ENCODE measurements around the gene USP24.

The USP24 gene

DNA sequence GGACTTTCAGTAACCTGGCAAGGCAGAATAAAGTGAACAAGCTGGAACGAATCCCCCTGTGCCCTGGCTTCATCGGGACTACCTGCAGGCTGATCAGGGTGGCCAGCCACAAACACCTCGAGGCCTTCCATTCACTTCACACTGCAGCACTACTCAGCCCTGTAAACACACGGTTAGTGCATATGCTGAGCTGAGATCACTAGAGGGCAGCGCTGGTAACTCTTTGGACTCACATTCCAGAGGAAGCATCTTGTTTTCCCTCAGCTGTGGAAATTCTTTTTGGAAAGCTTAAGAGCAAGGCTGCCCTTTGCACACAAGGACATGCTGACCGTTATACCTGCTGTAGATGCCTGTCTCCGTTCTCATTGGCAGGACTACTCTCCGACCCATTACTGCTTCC, 143.7 kb downstream of the USP24 start:
- 79% methylated on average over 5 of the region's 8 CpGs for WGBS (ENCODE audit: insufficient coverage)
- Histone ChIP-seq H3K36me3 (ENCODE audit: control insufficient read depth in 4 of 4, insufficient read depth in 4 of 4, low read length in 3 of 4) (peaks cover 30 to 91% (median 62%) of the 10 kb centered on the region in 4 experiments), H3K9me3 (ENCODE audit: control extremely low read depth in 1 of 5, control insufficient read depth in 4 of 5, insufficient read depth in 2 of 5, low read depth in 1 of 5, low read length in 4 of 5) (no peaks in the 10 kb centered on the region), H3K4me3 (ENCODE audit: control insufficient read depth in 1 of 7, extremely low read depth in 1 of 7, insufficient read depth in 4 of 7, low read depth in 2 of 7, low read length in 6 of 7) (no peak overlapping the region), H3K4me1 (ENCODE audit: control extremely low read depth in 1 of 4, control insufficient read depth in 4 of 4, insufficient read depth in 4 of 4, low read length in 3 of 4) (no peaks in the 10 kb centered on the region), H3K27ac (ENCODE audit: insufficient read depth in 1 of 2, low read depth in 1 of 2, low read length in 2 of 2, poor library complexity in 1 of 2, severe bottlenecking in 2 of 2) (no peak overlapping the region), H3K27me3 (replicated peaks in 2 of 5; ENCODE audit: control insufficient read depth in 4 of 5, insufficient read depth in 5 of 5, low read length in 4 of 5) (no peaks in the 10 kb centered on the region)
- ChIA-PET CTCF (interaction anchor here (0.6 to 1.4 kb wide), 5 partner anchors 9 to 21 kb away, joined by 3 to 4 read pairs (median 3); no protein-coding TSS in a partner anchor), POLR2A (no interaction called here)
- peak; percentile 10 to 30 (median 29) for DNase-seq

DNA sequence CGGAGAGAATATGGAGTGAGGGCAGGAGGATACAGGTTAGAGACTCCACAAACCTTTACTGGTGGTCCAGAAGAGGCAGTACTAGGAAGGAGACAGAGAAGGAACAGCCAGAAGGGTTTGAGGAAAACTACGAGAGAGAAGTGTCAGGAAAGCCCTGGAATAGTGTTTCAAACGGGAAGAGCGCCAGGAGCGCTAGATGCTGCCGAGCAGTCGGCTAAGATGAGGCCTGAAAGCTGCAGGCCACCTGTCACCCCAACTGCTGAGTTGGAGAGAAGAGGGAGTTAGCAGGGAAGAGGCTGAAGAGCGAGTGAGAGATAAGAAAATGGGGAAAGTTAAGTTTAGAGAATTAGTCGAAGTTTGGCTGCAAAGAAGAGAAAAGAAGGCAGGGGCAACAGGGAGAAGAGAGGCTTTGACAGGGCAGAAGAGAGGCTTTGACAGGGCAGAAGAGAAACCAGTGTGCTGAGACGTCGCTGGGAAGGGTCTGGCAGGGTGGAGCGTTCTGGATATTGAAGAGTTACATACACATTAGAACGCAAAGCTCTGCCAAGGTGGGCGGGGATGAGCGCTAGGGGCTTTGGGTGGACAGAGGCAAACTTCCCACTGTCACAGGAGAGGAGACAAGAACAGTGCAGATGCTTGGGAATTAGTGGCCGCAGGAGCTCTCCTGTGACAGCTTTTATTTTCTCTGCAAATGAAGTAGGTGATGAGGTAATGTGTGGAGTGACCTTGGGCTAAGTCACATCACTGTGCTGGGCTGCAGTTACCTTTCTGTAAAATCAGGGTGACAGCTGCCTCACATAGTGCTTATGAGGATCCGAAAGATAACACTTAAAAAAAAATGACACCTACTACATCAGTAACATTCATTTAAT, 144.6 kb downstream of the USP24 start:
- DNase-seq: no peak
- H3K36me3 ChIP-seq (ENCODE audit: control insufficient read depth in 4 of 4, insufficient read depth in 4 of 4, low read length in 3 of 4): peaks cover 28 to 84% (median 58%) of the 10 kb centered on the region in 4 experiments
- H3K9me3 ChIP-seq (ENCODE audit: control extremely low read depth in 1 of 5, control insufficient read depth in 4 of 5, insufficient read depth in 2 of 5, low read depth in 1 of 5, low read length in 4 of 5): no peaks in the 10 kb centered on the region
- ChIA-PET CTCF (interaction anchor here (1.1 to 1.4 kb wide), 5 partner anchors 10 to 20 kb away, joined by 3 to 4 read pairs (median 3); no protein-coding TSS in a partner anchor), POLR2A (no interaction called here)
- no peak overlapping the region for H3K4me3 ChIP-seq (ENCODE audit: control insufficient read depth in 1 of 7, extremely low read depth in 1 of 7, insufficient read depth in 4 of 7, low read depth in 2 of 7, low read length in 6 of 7)
- no peaks in the 10 kb centered on the region for H3K27me3 ChIP-seq (replicated peaks in 2 of 5; ENCODE audit: control insufficient read depth in 4 of 5, insufficient read depth in 5 of 5, low read length in 4 of 5)
- H3K27ac ChIP-seq (ENCODE audit: insufficient read depth in 1 of 2, low read depth in 1 of 2, low read length in 2 of 2, poor library complexity in 1 of 2, severe bottlenecking in 2 of 2): no peak overlapping the region
- WGBS (ENCODE audit: insufficient coverage): 97% methylated on average over 16 of the region's 17 CpGs
- H3K4me1 ChIP-seq (ENCODE audit: control extremely low read depth in 1 of 4, control insufficient read depth in 4 of 4, insufficient read depth in 4 of 4, low read length in 3 of 4): no peaks in the 10 kb centered on the region

DNA sequence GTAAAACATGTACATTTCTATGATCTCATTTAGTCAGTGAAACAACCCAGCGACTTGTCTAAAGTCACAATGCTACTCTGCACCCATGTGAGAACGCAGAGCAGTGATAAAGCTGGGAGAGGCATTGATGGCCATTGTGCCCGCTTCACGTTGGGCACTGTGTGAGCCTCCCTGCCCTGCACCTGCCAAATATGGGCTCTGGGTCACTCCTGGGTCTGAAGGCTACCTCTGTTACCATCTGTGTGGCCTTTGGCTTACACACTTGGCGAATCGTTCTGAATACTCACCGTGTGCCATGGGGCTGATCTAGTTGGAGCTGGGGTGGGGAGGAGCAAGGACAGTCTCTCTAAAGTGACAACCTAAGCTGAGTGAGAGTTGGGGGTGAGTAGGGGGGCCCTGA, 145.9 kb downstream of the USP24 start:
- Histone ChIP-seq H3K27ac (ENCODE audit: insufficient read depth in 1 of 2, low read depth in 1 of 2, low read length in 2 of 2, poor library complexity in 1 of 2, severe bottlenecking in 2 of 2) (no peak overlapping the region), H3K4me3 (ENCODE audit: control insufficient read depth in 1 of 7, extremely low read depth in 1 of 7, insufficient read depth in 4 of 7, low read depth in 2 of 7, low read length in 6 of 7) (no peak overlapping the region), H3K27me3 (replicated peaks in 2 of 5; ENCODE audit: control insufficient read depth in 4 of 5, insufficient read depth in 5 of 5, low read length in 4 of 5) (no peaks in the 10 kb centered on the region), H3K4me1 (ENCODE audit: control extremely low read depth in 1 of 4, control insufficient read depth in 4 of 4, insufficient read depth in 4 of 4, low read length in 3 of 4) (no peaks in the 10 kb centered on the region), H3K36me3 (ENCODE audit: control insufficient read depth in 4 of 4, insufficient read depth in 4 of 4, low read length in 3 of 4) (peaks cover 28 to 72% (median 52%) of the 10 kb centered on the region in 4 experiments), H3K9me3 (ENCODE audit: control extremely low read depth in 1 of 5, control insufficient read depth in 4 of 5, insufficient read depth in 2 of 5, low read depth in 1 of 5, low read length in 4 of 5) (no peaks in the 10 kb centered on the region)
- WGBS (ENCODE audit: insufficient coverage): 97% methylated on average over 7 of the region's 7 CpGs
- POLR2A ChIA-PET: no interaction called here
- DNase-seq: no peak
- CTCF ChIA-PET: no interaction called here

DNA sequence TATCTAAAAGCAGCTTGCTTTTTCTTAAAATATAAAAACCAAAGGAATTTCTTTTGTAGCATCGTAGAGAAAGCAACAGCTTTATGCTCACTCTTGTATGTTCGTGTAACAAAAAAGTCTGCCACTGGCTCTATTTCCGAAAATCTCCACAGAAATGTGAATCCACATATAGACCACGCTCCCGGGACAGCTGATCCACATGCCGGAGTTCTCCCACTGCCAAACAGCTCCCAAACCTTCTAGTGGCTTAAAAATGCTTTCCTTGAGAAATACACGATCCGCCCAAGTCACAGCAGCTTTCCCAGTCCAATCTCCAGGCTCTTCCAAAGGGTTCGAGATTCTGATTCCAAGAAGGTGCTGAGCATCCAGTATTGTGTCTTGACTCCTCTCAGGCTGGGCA, 146.5 kb downstream of the USP24 start:
- Histone ChIP-seq H3K27me3 (replicated peaks in 2 of 5; ENCODE audit: control insufficient read depth in 4 of 5, insufficient read depth in 5 of 5, low read length in 4 of 5) (no peaks in the 10 kb centered on the region), H3K27ac (ENCODE audit: insufficient read depth in 1 of 2, low read depth in 1 of 2, low read length in 2 of 2, poor library complexity in 1 of 2, severe bottlenecking in 2 of 2) (no peak overlapping the region), H3K36me3 (ENCODE audit: control insufficient read depth in 4 of 4, insufficient read depth in 4 of 4, low read length in 3 of 4) (peaks cover 26 to 68% (median 47%) of the 10 kb centered on the region in 4 experiments), H3K9me3 (ENCODE audit: control extremely low read depth in 1 of 5, control insufficient read depth in 4 of 5, insufficient read depth in 2 of 5, low read depth in 1 of 5, low read length in 4 of 5) (no peaks in the 10 kb centered on the region), H3K4me3 (ENCODE audit: control insufficient read depth in 1 of 7, extremely low read depth in 1 of 7, insufficient read depth in 4 of 7, low read depth in 2 of 7, low read length in 6 of 7) (no peak overlapping the region), H3K4me1 (ENCODE audit: control extremely low read depth in 1 of 4, control insufficient read depth in 4 of 4, insufficient read depth in 4 of 4, low read length in 3 of 4) (no peaks in the 10 kb centered on the region)
- WGBS (ENCODE audit: insufficient coverage): 98% methylated on average over 9 of the region's 9 CpGs
- DNase-seq: no peak
- ChIA-PET POLR2A (no interaction called here), CTCF (no interaction called here)

DNA sequence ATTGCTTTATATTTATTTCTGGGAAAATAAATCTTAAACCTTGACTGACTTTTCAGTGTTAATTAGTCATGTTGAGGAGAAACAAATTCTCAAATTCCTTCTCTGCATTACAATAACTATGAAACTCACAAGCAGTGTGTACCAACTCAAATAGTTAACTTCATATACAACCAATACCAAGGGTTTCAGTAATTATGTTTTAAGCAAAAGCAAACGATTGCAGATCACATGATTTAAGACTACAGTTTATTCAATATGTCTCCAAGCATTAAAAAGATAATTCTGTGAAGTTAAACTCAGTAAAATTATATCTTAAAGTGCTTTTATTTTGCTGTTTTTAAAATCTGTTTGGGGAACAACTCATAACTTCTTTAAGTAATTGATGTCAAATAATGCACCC, 147.2 kb downstream of the USP24 start:
- H3K4me1 ChIP-seq (ENCODE audit: control extremely low read depth in 1 of 4, control insufficient read depth in 4 of 4, insufficient read depth in 4 of 4, low read length in 3 of 4): no peaks in the 10 kb centered on the region

DNA sequence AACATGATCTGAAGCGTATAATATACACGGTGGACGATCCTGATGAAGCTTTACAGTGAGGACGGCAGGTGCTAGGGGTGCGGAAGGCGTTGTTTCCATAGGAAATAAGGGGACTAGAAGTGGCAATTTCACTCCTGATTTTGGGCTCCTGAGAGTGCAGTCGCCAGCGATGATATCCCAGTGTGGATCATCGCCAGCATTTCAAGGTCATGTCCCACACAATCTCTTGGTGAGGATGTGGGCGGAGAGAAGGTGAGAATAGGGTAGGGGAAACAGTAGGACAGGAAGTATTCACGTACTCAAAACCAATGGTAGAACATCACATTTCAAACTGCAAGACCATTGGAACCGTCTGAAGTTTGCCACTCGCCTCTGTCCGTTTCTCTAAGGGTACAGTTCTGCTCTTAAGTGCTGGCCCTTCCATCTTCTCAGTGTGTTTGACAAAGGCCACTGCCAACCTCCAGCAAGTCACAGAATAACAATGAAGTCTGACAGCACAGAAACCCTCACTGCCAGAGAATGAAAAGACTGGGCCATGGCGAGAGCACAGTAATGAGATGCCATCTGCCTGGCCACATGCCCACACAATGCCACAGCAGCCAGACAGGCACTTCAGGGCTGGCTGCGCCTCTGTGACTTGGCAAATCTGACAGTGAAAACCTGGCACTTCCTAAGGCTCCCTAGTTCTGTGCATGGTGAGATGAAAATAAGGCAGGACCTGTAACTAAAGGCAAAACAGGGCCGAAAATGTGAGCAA, 148.0 kb downstream of the USP24 start:
- WGBS (ENCODE audit: insufficient coverage): 92% methylated on average over 14 of the region's 17 CpGs
- Histone ChIP-seq H3K9me3 (ENCODE audit: control extremely low read depth in 1 of 5, control insufficient read depth in 4 of 5, insufficient read depth in 2 of 5, low read depth in 1 of 5, low read length in 4 of 5) (no peaks in the 10 kb centered on the region), H3K36me3 (ENCODE audit: control insufficient read depth in 4 of 4, insufficient read depth in 4 of 4, low read length in 3 of 4) (peaks cover 15 to 54% (median 33%) of the 10 kb centered on the region in 4 experiments), H3K27me3 (replicated peaks in 2 of 5; ENCODE audit: control insufficient read depth in 4 of 5, insufficient read depth in 5 of 5, low read length in 4 of 5) (no peaks in the 10 kb centered on the region), H3K27ac (ENCODE audit: insufficient read depth in 1 of 2, low read depth in 1 of 2, low read length in 2 of 2, poor library complexity in 1 of 2, severe bottlenecking in 2 of 2) (no peak overlapping the region), H3K4me3 (ENCODE audit: control insufficient read depth in 1 of 7, extremely low read depth in 1 of 7, insufficient read depth in 4 of 7, low read depth in 2 of 7, low read length in 6 of 7) (no peak overlapping the region), H3K4me1 (ENCODE audit: control extremely low read depth in 1 of 4, control insufficient read depth in 4 of 4, insufficient read depth in 4 of 4, low read length in 3 of 4) (no peaks in the 10 kb centered on the region)
- POLR2A ChIA-PET: no interaction called here
- CTCF ChIA-PET: interaction anchor here (1.6 kb wide), 1 partner anchor 10 kb away, joined by 4 read pairs; no protein-coding TSS in a partner anchor
- DNase-seq: no peak

More for the DNA sequence above, 147.2 kb downstream of the USP24 start:
- CTCF ChIA-PET: no interaction called here
- Histone ChIP-seq H3K27ac (ENCODE audit: insufficient read depth in 1 of 2, low read depth in 1 of 2, low read length in 2 of 2, poor library complexity in 1 of 2, severe bottlenecking in 2 of 2) (no peak overlapping the region), H3K4me3 (ENCODE audit: control insufficient read depth in 1 of 7, extremely low read depth in 1 of 7, insufficient read depth in 4 of 7, low read depth in 2 of 7, low read length in 6 of 7) (no peak overlapping the region), H3K9me3 (ENCODE audit: control extremely low read depth in 1 of 5, control insufficient read depth in 4 of 5, insufficient read depth in 2 of 5, low read depth in 1 of 5, low read length in 4 of 5) (no peaks in the 10 kb centered on the region), H3K36me3 (ENCODE audit: control insufficient read depth in 4 of 4, insufficient read depth in 4 of 4, low read length in 3 of 4) (peaks cover 21 to 61% (median 40%) of the 10 kb centered on the region in 4 experiments), H3K27me3 (replicated peaks in 2 of 5; ENCODE audit: control insufficient read depth in 4 of 5, insufficient read depth in 5 of 5, low read length in 4 of 5) (no peaks in the 10 kb centered on the region)
- POLR2A ChIA-PET: no interaction called here
- WGBS (ENCODE audit: insufficient coverage): no CpG with 5 or more reads among the region's 1 CpG
- DNase-seq: no peak

DNA sequence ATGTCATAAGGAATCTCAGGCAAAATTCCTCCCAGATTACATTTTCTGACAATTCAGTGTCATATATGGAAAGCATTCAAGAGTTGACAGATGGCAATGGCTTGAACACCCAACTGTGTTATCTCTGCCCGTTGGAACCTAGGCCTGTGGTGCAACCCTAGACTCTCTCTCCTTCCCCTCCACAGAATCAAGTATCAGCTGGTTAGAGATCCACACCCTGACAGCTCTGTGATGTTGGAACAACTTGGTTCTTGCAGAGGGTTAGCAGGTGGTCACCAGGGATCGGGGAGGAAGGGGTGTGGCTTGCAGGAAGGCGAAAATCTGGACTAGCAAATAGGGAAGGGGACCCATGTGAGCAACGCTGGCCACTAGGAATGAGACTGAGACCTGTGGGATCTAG, 149.5 kb downstream of the USP24 start:
- Histone ChIP-seq H3K27me3 (replicated peaks in 2 of 5; ENCODE audit: control insufficient read depth in 4 of 5, insufficient read depth in 5 of 5, low read length in 4 of 5) (no peaks in the 10 kb centered on the region), H3K4me1 (ENCODE audit: control extremely low read depth in 1 of 4, control insufficient read depth in 4 of 4, insufficient read depth in 4 of 4, low read length in 3 of 4) (no peaks in the 10 kb centered on the region), H3K27ac (ENCODE audit: insufficient read depth in 1 of 2, low read depth in 1 of 2, low read length in 2 of 2, poor library complexity in 1 of 2, severe bottlenecking in 2 of 2) (no peak overlapping the region), H3K36me3 (ENCODE audit: control insufficient read depth in 4 of 4, insufficient read depth in 4 of 4, low read length in 3 of 4) (peaks cover 5 to 39% (median 21%) of the 10 kb centered on the region in 4 experiments), H3K4me3 (ENCODE audit: control insufficient read depth in 1 of 7, extremely low read depth in 1 of 7, insufficient read depth in 4 of 7, low read depth in 2 of 7, low read length in 6 of 7) (no peak overlapping the region), H3K9me3 (ENCODE audit: control extremely low read depth in 1 of 5, control insufficient read depth in 4 of 5, insufficient read depth in 2 of 5, low read depth in 1 of 5, low read length in 4 of 5) (no peaks in the 10 kb centered on the region)
- no peak for DNase-seq
- 97% methylated on average over 4 of the region's 4 CpGs for WGBS (ENCODE audit: insufficient coverage)
- CTCF ChIA-PET: interaction anchor here (0.8 to 1.6 kb wide), 2 partner anchors 9 to 11 kb away, joined by 3 to 4 read pairs; no protein-coding TSS in a partner anchor
- POLR2A ChIA-PET: no interaction called here

All from common myeloid progenitor, CD34-positive (primary cell).